GM18511 (cell line): Measurements from ENCODE around the gene NT5DC4.

Experiments
- ATAC-seq: cut with Tn5 transposase; IDR thresholded peaks from one replicate; pipeline ENCODE4 v1.9.1; 2021; ENCODE audit warnings: mild to moderate bottlenecking, moderate library complexity; ENCODE audit not compliant: unreplicated experiment

NT5DC4 gene

GRCh38 chr2:112751451-112752197 is 30.8 kb downstream of the NT5DC4 start:
- ATAC-seq, result no peak

- no peak for ATAC-seq
Measured at GRCh38 chr2:112752667-112753066, 31.8 kb downstream of the NT5DC4 start.

GRCh38 chr2:112754564-112754963 is 33.7 kb downstream of the NT5DC4 start:
- ATAC-seq, result no peak

- ATAC-seq, result no peak
Measured at GRCh38 chr2:112755444-112755843, 34.6 kb downstream of the NT5DC4 start.

GRCh38 chr2:112756207-112756606 is 35.4 kb downstream of the NT5DC4 start:
- no peak for ATAC-seq

- no peak for ATAC-seq
Measured at GRCh38 chr2:112757265-112757664, 36.4 kb downstream of the NT5DC4 start.

GRCh38 chr2:112758711-112759110 is 37.9 kb downstream of the NT5DC4 start:
- no peak for ATAC-seq

GRCh38 chr2:112760149-112760548 is 39.3 kb downstream of the NT5DC4 start:
- ATAC-seq, result no peak

GRCh38 chr2:112762276-112762675 is 41.5 kb downstream of the NT5DC4 start:
- ATAC-seq, result no peak

GRCh38 chr2:112764071-112765044 is 43.5 kb downstream of the NT5DC4 start, which contains the start of gene CKAP2L:
Gene CKAP2L (minus strand): TSS chr2:112764609. CDS start chr2:112764598, 11 bp downstream.
- ATAC-seq, result peak; percentile 98

- no peak for ATAC-seq
Measured at GRCh38 chr2:112765251-112765650, 44.4 kb downstream of the NT5DC4 start.

GRCh38 chr2:112767693-112768330 is 47.0 kb downstream of the NT5DC4 start:
- no peak for ATAC-seq

GRCh38 chr2:112768432-112768831 is 47.6 kb downstream of the NT5DC4 start:
- ATAC-seq, result no peak

- no peak for ATAC-seq
Measured at GRCh38 chr2:112772322-112772721, 51.5 kb downstream of the NT5DC4 start.

GRCh38 chr2:112772911-112773475 is 52.2 kb downstream of the NT5DC4 start:
- ATAC-seq, result no peak

GRCh38 chr2:112773556-112773955 is 52.7 kb downstream of the NT5DC4 start:
- no peak for ATAC-seq

- no peak for ATAC-seq
Measured at GRCh38 chr2:112774536-112775285, 53.9 kb downstream of the NT5DC4 start.

GRCh38 chr2:112776113-112776512 is 55.3 kb downstream of the NT5DC4 start:
- ATAC-seq, result no peak

GRCh38 chr2:112777036-112777435 is 56.2 kb downstream of the NT5DC4 start:
- ATAC-seq, result no peak

GRCh38 chr2:112779598-112779997 is 58.8 kb downstream of the NT5DC4 start:
- no peak for ATAC-seq
